ENCODE data around the gene MS4A18. TPM values are rescaled to one million over a fixed set of nuclear protein-coding genes. Genes with fewer than 3 reads are reported as not detected.
"Not testable (repeated sequence)": the region's sequence is repeated elsewhere in the genome, so short reads cannot be mapped to it uniquely, and the experiment has no call there.

The MS4A18 gene
- total RNA-seq, 1 experiment from 2014 or later, result not detected

- BruUV-seq (replicated peaks), result no TSS peak
- intact Hi-C loops (cut with micrococcal nuclease; ENCODE audit: unreplicated experiment), result no loop called here
- no peak overlapping the region for H3K4me3 ChIP-seq
- H3K27me3 ChIP-seq (ENCODE audit: insufficient read depth, low read depth), result no peaks in the 10 kb centered on the region
- H4K20me1 ChIP-seq (ENCODE audit: insufficient read depth), result no peaks in the 10 kb centered on the region
- H3K27ac ChIP-seq, result no peak overlapping the region
- H3K4me1 ChIP-seq (replicated peaks; ENCODE audit: insufficient read depth), result no peaks in the 10 kb centered on the region
- POLR2A ChIA-PET (ENCODE audit: unreplicated experiment), result no interaction called here
- H3K4me2 ChIP-seq, result no peak overlapping the region
- TF ChIP-seq, protein P1, sequence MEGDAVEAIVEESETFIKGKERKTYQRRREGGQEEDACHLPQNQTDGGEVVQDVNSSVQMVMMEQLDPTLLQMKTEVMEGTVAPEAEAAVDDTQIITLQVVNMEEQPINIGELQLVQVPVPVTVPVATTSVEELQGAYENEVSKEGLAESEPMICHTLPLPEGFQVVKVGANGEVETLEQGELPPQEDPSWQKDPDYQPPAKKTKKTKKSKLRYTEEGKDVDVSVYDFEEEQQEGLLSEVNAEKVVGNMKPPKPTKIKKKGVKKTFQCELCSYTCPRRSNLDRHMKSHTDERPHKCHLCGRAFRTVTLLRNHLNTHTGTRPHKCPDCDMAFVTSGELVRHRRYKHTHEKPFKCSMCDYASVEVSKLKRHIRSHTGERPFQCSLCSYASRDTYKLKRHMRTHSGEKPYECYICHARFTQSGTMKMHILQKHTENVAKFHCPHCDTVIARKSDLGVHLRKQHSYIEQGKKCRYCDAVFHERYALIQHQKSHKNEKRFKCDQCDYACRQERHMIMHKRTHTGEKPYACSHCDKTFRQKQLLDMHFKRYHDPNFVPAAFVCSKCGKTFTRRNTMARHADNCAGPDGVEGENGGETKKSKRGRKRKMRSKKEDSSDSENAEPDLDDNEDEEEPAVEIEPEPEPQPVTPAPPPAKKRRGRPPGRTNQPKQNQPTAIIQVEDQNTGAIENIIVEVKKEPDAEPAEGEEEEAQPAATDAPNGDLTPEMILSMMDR (conservative IDR thresholded peaks at IDR 0.05), result no peak
- no peak for TF ChIP-seq EZH2 (IDR thresholded peaks at IDR 0.05; ENCODE audit: low read depth)
- peaks cover 9% of the 10 kb centered on the region; the same call in 1 of the 2 replicates for H3K9me3 ChIP-seq (ENCODE audit: insufficient read depth, low read depth)
- CTCF ChIA-PET, result no interaction called here
- no peaks in the 10 kb centered on the region for H3F3A ChIP-seq (ENCODE audit: insufficient read depth, low read depth)
- no peaks in the 10 kb centered on the region for H3K9me2 ChIP-seq (ENCODE audit: insufficient read depth)
- H2AFZ ChIP-seq, result no peak overlapping the region
- H3K36me3 ChIP-seq (ENCODE audit: low read depth), result no peaks in the 10 kb centered on the region
- no peak for DNase-seq
- no peaks in the 10 kb centered on the region for H3K79me2 ChIP-seq (ENCODE audit: low read depth)
Observed at GRCh38 chr11:60680455-60681119, 43.9 kb upstream of the MS4A18 start.

DNA sequence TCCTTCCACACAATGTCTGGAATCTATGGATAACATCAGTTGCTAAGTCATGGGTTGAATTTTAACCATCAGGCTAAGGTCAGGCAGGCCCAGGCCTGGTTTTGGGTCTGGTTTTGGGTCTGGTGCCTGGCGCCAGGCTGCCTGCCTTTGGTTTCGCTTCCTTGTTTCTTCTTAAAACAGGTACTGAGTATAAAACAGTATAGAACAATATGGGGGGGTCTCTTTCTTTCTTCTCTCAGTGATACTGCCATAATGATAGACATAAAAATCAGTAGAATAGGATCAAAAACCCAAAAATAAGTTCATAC, 40.0 kb upstream of the MS4A18 start:
- CTCF ChIA-PET; H3K9me3 ChIP-seq (ENCODE audit: insufficient read depth, low read depth); H3K36me3 ChIP-seq (ENCODE audit: low read depth); H3K9me2 ChIP-seq (ENCODE audit: insufficient read depth); H2AFZ ChIP-seq; DNase-seq; H4K20me1 ChIP-seq (ENCODE audit: insufficient read depth); H3F3A ChIP-seq (ENCODE audit: insufficient read depth, low read depth); H3K4me3 ChIP-seq; BruUV-seq (replicated peaks); H3K4me1 ChIP-seq (replicated peaks; ENCODE audit: insufficient read depth); POLR2A ChIA-PET (ENCODE audit: unreplicated experiment); H3K27ac ChIP-seq; intact Hi-C loops (cut with micrococcal nuclease; ENCODE audit: unreplicated experiment); H3K4me2 ChIP-seq; H3K79me2 ChIP-seq (ENCODE audit: low read depth): not testable (repeated sequence)
- peaks cover 30% of the 10 kb centered on the region for H3K27me3 ChIP-seq (ENCODE audit: insufficient read depth, low read depth)

DNA sequence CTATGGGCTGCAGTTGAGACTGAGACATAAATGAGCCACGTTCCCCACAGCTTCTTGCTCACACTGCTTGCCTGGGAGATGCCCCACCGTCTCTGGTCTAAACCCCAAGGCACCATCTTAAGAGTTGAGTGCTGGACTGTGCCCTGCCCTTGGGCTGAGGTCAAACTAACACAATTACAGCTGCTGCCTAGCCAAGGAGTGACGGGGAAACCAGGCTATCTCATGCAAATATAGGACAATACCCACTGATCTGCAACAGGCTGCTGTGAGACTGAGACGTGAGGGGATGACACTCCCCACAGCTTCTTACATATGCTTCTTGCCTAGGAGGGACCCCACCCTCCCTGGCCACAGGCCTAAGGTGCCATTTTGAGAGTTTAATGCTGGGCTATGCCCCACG, 32.9 kb upstream of the MS4A18 start:
- no peaks in the 10 kb centered on the region for H3K9me2 ChIP-seq (ENCODE audit: insufficient read depth)
- no peaks in the 10 kb centered on the region for H3K4me1 ChIP-seq (replicated peaks; ENCODE audit: insufficient read depth)
- CTCF ChIA-PET, result no interaction called here
- intact Hi-C loops (cut with micrococcal nuclease; ENCODE audit: unreplicated experiment), result no loop called here
- no peak overlapping the region for H3K4me2 ChIP-seq
- no peaks in the 10 kb centered on the region for H3K36me3 ChIP-seq (ENCODE audit: low read depth)
- no peaks in the 10 kb centered on the region for H4K20me1 ChIP-seq (ENCODE audit: insufficient read depth)
- H2AFZ ChIP-seq, result no peak overlapping the region
- H3K27me3 ChIP-seq (ENCODE audit: insufficient read depth, low read depth), result peaks cover 41% of the 10 kb centered on the region
- H3K27ac ChIP-seq, result no peak overlapping the region
- DNase-seq, result no peak
- no peak for TF ChIP-seq EZH2 (IDR thresholded peaks at IDR 0.05; ENCODE audit: low read depth)
- TF ChIP-seq, protein P1 (conservative IDR thresholded peaks at IDR 0.05), result no peak
- no peaks in the 10 kb centered on the region for H3K79me2 ChIP-seq (ENCODE audit: low read depth)
- H3K4me3 ChIP-seq, result no peak overlapping the region
- POLR2A ChIA-PET (ENCODE audit: unreplicated experiment), result no interaction called here
- H3F3A ChIP-seq (ENCODE audit: insufficient read depth, low read depth), result no peaks in the 10 kb centered on the region
- H3K9me3 ChIP-seq (ENCODE audit: insufficient read depth, low read depth), result no peaks in the 10 kb centered on the region
- no TSS peak for BruUV-seq (replicated peaks)

- ChIA-PET CTCF (no interaction called here), POLR2A (ENCODE audit: unreplicated experiment) (no interaction called here)
- H3K4me1 ChIP-seq (replicated peaks; ENCODE audit: insufficient read depth), result no peaks in the 10 kb centered on the region
- no peaks in the 10 kb centered on the region for H3K36me3 ChIP-seq (ENCODE audit: low read depth)
- H3K9me3 ChIP-seq (ENCODE audit: insufficient read depth, low read depth), result no peaks in the 10 kb centered on the region
- H3K27ac ChIP-seq, result no peak within 1 kb of the TSS
- no peaks in the 10 kb centered on the region for H3F3A ChIP-seq (ENCODE audit: insufficient read depth, low read depth)
- no peaks in the 10 kb centered on the region for H3K9me2 ChIP-seq (ENCODE audit: insufficient read depth)
- no peak within 1 kb of the TSS for H2AFZ ChIP-seq
- H3K4me2 ChIP-seq, result no peak within 1 kb of the TSS
- intact Hi-C loops (cut with micrococcal nuclease; ENCODE audit: unreplicated experiment), result no loop called here
- H3K4me3 ChIP-seq, result no peak within 1 kb of the TSS
- no peak for TF ChIP-seq EZH2 (IDR thresholded peaks at IDR 0.05; ENCODE audit: low read depth)
- TF ChIP-seq, protein P1 (conservative IDR thresholded peaks at IDR 0.05), result no peak
- BruUV-seq (replicated peaks), result no TSS peak
- no peak for DNase-seq
- no peaks in the 10 kb centered on the region for H4K20me1 ChIP-seq (ENCODE audit: insufficient read depth)
- no peaks in the 10 kb centered on the region for H3K79me2 ChIP-seq (ENCODE audit: low read depth)
- H3K27me3 ChIP-seq (ENCODE audit: insufficient read depth, low read depth), result peaks cover 37% of the 10 kb centered on the region
Observed at GRCh38 chr11:60699284-60699691, 25.2 kb upstream of the MS4A18 start, which contains the start of gene MS4A8. TSS of gene MS4A8 (plus strand) at chr11:60699612. CDS start at chr11:60700861, 1,249 bp downstream.
